Measurements from ENCODE around the gene S1PR5.
"Not testable (repeated sequence)": the region's sequence is repeated elsewhere in the genome, so short reads cannot be mapped to it uniquely, and the experiment has no call there.

The S1PR5 gene

DNA sequence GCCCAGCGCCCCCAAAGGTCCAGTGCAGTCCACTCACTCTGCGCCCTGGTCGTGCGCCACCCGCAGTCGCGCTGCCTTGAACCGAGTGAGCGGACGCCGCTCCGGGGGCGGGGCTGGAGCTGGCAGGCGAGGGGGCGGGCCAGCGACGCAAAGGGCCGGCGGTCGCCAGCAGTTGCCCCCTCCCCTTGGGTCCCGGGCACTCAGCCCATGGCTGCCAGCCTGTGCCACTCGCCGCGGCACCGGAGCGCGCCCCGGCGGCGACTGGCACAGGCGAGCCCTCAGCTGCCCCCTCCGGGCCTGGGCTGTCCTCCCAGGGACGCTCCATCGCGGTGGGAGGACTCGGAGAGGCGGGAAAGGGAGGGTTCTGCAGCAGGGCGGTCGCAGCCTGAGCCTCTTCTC is at the start of gene S1PR5:
Gene S1PR5, minus strand, starts transcription at position 87 of the 399 bp plus-strand sequence. CDS start 2,436 bp downstream, outside the sequence.
- no peak for DNase-seq

DNA sequence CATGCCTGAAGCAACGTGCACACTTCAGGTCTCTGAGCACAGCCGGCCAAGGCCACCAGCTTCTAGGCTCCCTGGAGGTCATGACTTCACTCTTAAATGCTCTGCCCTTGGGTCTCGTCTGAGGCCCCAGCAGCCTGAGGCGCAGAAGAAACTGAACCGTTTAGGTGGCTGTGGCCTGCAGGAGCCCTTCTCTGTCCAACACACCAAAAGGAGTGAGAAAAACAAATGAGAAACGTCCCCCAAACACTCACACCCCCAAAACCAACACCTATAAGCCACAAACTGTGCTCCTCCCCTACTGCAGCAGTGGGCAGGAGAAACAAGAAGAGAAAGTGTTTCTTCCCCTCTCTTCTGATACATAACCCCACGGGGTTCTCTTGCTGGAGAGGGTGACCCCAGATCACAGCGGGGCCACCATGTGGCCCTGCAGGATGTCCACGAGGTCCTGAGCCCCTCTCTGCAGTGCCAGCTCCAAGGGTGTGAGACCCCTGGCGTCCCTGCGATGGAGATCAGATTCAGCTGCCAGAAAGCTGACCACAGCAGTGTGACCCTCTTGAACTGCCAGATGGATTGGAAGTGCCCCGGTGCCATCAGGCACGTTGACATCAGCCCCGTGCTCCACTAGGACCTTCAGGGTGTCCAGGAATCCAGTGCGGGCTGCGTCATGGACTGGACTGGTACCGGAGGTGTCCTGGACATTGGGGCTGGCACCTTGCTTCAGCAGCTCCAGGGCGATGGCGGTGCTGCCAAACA is 49.6 kb upstream of the S1PR5 start:
- peak; percentile 73 for DNase-seq

- no peak for DNase-seq
These were observed 49.1 kb upstream of the S1PR5 start for GRCh38 chr19:10566408-10566657.

- peak; percentile 99 for DNase-seq
These were observed 48.5 kb upstream of the S1PR5 start, which contains the start of gene KRI1 for GRCh38 chr19:10565567-10566407. Gene KRI1 (minus strand): TSS chr19:10566010. CDS start chr19:10565999, 11 bp downstream.

DNA sequence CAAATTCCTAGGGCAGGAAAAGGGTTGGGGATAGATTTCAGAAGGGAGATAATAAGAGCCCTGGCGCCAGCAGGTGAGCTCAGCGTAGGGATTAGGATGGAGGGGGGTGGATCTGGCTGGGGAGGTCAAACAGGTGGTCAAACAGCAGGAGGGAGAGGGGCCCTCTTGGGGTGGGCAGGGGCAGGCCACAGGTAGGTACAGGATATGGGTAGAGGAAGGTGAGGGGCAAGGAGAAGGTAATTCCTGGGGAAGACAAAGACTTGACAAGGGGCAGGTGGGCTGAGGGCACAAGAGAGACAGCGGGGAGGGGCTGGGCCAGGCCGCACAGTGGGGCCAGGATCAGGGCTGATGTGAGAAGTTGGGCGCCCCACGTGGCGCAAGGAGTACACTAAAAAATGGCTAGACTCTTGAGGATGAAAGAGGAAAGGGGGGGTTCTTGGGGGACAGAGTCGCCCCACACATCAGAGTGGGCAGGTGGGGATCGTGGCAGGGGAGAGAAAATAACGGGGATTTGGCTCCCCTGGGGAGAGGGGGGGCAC is 47.9 kb upstream of the S1PR5 start:
- DNase-seq = peak; percentile 70

DNA sequence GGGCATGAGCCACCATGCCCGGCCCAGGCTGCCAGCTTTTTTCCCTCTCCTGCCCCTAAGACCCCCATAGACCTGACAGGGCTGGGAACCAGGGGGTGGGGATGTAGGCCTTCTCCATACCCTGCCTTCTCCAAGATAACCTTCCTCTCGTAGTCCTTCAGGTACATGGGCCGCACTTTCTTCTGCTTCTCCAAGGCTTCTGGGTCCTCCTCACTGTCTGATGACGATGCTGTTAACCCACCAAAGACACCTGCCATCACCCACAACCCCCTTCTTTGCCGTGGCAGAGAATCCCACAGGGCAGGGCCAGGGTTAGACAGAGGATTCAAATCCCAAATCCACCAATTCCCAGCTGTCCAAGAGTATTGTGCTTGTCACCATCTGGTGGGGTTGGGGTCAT is 45.4 kb upstream of the S1PR5 start:
- no peak for DNase-seq

- no peak for DNase-seq
These were observed 42.9 kb upstream of the S1PR5 start for GRCh38 chr19:10560154-10560553.

DNA sequence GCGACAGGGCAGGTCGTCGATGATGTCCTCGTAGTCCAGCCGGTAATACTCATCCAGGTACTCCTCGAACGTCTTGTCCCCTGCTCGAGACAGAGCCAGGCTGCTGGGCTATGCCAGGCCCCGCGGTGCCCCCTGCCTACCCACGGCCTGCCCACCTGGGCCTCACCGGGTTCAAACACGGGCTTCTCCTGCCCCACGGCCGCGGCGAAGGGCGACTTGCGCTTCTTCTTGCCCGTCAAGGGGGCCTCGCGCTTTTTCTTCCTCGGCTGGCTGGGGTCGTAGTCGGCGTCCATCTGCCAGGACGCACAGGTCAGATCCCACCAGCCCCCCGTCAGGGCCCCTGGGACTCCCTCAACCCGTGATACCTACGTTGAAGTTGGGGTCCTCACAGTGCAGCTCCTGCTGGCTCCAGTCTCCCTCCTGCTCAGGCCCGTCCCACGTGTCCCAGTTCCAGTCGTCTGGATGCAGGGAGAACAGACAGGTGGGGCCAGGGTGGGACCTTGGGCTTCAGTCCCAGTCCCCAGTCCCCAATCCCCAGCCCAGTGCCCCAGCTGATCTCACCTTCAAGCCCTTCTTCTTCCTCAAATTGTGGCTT is 40.5 kb upstream of the S1PR5 start:
- no peak for DNase-seq

DNA sequence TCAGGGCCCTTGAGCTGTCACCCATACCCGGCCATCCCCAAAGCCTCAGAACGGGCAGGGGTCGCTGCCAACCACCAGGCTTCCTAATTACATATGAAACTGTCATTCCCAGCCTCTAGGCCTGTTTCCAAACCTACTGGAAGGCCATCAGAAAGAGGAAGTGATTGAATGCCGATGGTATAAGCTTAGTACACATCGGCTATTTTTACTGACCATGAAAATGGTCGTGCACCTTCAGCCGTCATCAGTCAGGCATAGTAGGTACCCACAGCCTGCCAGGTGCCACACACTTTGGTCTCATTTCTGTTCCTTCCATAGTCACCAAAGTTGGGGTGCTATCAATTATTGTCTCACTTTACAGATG is 38.3 kb upstream of the S1PR5 start:
- no peak for DNase-seq

GRCh38 chr19:10554760-10555609 is 37.7 kb upstream of the S1PR5 start:
- DNase-seq = no peak

DNA sequence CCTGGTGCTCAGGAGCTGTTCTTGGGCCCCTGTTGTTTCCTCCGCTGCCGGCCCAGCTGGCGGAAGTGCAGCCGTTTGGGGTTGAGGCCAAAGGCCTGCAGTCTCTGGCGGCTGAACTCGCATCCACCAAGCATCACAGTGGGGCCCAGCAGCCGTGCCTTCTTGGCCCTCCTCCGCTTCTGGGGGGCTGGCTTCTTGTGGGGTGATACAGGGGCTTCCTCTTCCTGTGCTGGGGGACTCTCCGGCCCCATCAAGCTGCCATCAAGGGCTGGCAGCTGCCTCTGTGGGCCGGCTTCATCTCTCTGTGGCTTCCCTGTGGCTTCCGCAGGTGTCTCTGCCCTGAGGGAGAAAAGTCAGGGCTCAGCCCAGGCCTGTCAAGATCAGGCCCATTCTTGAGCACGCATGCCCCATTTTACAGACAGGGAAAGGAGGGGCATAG is 36.7 kb upstream of the S1PR5 start:
- DNase-seq = peak; percentile 76

GRCh38 chr19:10553087-10553667 is 35.9 kb upstream of the S1PR5 start:
- no peak for DNase-seq

GRCh38 chr19:10552510-10553053 is 35.3 kb upstream of the S1PR5 start:
- peak; percentile 35 for DNase-seq

DNA sequence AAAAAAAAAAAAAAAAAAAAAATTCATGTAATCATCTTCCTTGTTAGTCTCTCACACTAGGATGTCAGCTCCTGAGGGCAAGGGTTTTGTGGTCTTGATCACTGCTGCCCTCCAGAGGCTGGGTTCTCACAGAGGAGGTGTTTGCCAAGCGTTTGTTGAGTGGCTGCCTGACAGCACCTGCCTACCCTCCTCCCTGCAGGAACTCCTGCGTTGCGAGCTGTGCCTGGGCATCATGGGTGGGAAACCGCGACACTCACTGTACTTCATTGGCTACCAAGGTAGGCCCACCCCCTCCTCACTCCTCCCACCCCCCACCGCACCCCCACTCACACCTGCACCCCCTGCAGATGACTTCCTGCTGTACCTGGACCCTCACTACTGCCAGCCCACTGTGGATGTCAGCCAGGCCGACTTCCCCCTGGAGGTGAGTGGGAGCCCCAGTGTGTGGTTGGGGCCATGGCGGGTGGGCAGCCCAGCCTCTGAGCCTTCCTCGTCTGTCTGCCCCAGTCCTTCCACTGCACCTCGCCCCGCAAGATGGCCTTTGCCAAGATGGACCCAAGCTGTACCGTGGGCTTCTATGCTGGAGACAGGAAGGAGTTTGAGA is 34.6 kb upstream of the S1PR5 start:
- peak; percentile 57 for DNase-seq

DNA sequence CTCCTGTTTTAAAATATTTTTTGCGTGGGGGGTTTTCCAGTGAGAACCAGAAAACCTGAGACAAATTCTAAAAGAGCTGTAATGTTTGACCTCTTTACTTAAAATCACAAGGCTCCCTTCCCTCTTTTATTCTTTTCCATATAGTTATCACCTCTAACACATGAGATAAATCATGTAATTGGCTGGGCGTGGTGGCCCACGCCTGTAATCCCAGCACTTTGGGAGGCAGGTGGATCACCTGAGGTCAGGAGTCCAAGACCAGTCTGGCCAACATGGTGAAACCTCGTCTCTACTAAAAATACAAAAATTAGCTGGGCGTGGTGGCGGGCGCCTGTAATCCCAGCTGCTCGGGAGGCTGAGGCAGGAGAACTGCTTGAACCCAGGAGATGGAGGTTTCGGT is 33.8 kb upstream of the S1PR5 start:
- DNase-seq = not testable (repeated sequence)

DNA sequence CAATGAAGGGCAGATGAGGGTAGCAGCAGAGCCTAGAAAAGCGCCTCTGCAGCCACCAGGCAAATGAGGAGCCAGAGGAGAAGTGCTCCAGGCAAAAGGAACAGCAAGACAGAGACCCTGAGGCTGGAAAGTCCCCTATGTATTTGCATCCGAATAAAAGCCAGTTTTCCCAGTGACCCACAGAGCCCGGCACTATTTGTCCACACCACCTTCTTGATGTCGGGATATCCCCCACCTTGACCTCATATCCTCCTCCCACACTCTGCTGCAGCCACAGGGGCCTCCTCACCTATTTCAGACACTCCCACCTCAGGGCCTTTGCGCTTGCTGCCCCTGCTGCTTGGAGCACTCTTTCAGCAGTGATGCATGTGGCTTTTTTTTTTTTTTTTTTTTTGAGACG is 33.1 kb upstream of the S1PR5 start:
- DNase-seq = no peak

DNA sequence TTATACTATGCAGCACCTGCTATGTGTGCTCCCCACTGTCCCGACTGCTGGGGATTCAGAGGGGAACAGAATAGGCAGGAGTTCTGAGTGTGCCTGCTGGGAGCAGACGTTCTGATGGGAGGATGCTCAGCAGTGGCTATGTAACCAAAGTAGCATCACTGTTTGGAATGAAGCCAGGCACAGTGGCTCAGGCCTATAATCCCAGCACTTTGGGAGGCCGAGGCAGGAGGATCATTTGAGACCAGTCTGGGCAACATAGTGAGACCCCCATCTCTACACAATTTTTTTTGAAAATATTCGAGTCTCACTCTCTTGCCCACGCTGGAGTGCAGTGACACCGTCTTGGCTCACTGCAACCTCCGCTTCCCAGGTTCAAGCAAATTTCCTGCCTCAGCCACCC is 32.5 kb upstream of the S1PR5 start:
- DNase-seq = no peak

GRCh38 chr19:10548746-10549276 is 31.6 kb upstream of the S1PR5 start:
- DNase-seq = no peak

GRCh38 chr19:10546817-10547216 is 29.6 kb upstream of the S1PR5 start:
- DNase-seq = no peak

DNA sequence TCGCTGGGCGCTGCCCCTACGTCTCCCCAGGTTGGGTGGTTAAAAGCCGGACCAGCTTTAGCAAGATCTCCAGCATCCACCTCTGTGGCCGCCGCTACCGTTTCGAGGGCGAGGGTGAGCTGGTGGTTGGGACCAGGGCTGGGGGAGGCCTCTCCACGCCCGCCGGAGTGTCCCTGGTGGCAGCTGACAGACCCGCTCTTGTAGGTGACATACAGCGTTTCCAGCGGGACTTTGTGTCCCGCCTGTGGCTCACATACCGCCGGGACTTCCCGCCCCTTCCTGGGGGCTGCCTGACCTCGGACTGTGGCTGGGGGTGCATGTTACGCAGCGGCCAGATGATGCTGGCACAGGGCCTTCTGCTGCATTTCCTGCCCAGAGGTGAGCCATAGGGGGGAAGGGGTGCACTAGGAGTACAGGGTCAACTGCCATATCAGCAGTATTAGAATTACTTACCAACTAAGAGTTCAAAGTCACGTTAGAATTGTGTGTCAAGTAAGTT is 27.6 kb upstream of the S1PR5 start:
- DNase-seq = no peak

GRCh38 chr19:10544242-10544752 is 27.1 kb upstream of the S1PR5 start:
- DNase-seq = no peak

Measured in CD4-positive, alpha-beta T cell treated with Interleukin-15 for 1 hour (primary cell).